Stimulated activated CD4-positive, alpha-beta T cell treated with anti-CD3 and anti-CD28 coated beads, Interleukin-1b, Interleukin-23, amount 100 ng/mL, for 4 hours (primary cell): Measurements from ENCODE around the gene INA.

Experiments
- DNase-seq, 2 donors: peaks; one replicate each; pipeline ENCODE4 v3.0.0-alpha.2; 2020; ENCODE audit warnings: low read depth in 2 of 2

The INA gene

GRCh38 chr10:103273041-103273441 is 3.9 kb upstream of the INA start:
- no peak for DNase-seq

- DNase-seq, result no peak
Measured at GRCh38 chr10:103276251-103276895, 565 bp upstream of the INA start.

GRCh38 chr10:103277713-103278536 is 987 bp downstream of the INA start:
- no peak for DNase-seq

- no peak for DNase-seq
Measured at GRCh38 chr10:103278537-103278823, 1.5 kb downstream of the INA start.

GRCh38 chr10:103278862-103279298 is 1.9 kb downstream of the INA start:
- DNase-seq, result peak; percentile 13 to 33

GRCh38 chr10:103280031-103280430 is 3.1 kb downstream of the INA start:
- no peak for DNase-seq

- no peak for DNase-seq
Measured at GRCh38 chr10:103280506-103280905, 3.6 kb downstream of the INA start.

- no peak for DNase-seq
Measured at GRCh38 chr10:103281753-103282152, 4.8 kb downstream of the INA start.

GRCh38 chr10:103282961-103283360 is 6.0 kb downstream of the INA start:
- DNase-seq, result no peak

GRCh38 chr10:103284170-103284569 is 7.2 kb downstream of the INA start:
- DNase-seq, result no peak

- DNase-seq, result no peak
Measured at GRCh38 chr10:103287992-103288391, 11.1 kb downstream of the INA start.

GRCh38 chr10:103291588-103291987 is 14.7 kb downstream of the INA start:
- no peak for DNase-seq

GRCh38 chr10:103295374-103296015 is 18.6 kb downstream of the INA start:
- DNase-seq, result no peak

GRCh38 chr10:103307594-103307993 is 30.7 kb downstream of the INA start:
- no peak for DNase-seq

GRCh38 chr10:103310197-103310596 is 33.3 kb downstream of the INA start:
- no peak for DNase-seq

GRCh38 chr10:103316087-103316486 is 39.1 kb downstream of the INA start:
- no peak for DNase-seq

GRCh38 chr10:103327906-103328305 is 51.0 kb downstream of the INA start:
- DNase-seq, result no peak

- DNase-seq, result no peak
Measured at GRCh38 chr10:103333934-103334520, 57.1 kb downstream of the INA start.

- no peak for DNase-seq
Measured at GRCh38 chr10:103334567-103334966, 57.6 kb downstream of the INA start.

GRCh38 chr10:103336370-103336769 is 59.4 kb downstream of the INA start:
- DNase-seq, result no peak
